K562 (cell line): ENCODE results near the gene ANTKMT. TPM values are rescaled to one million over a fixed set of nuclear protein-coding genes. Genes with fewer than 3 reads are reported as not detected.

Source experiments
- ATAC-seq: fragments of 200-7000 bp; cut with Tn5 transposase; 3 replicates; pipeline ENCODE4 v1.9.1; 2020; ENCODE audit warnings: moderate library complexity
- BruUV-seq: library from RNA; stranded (reverse); fragments of 400-500 nt; replicated peaks from 2 replicates; lab custom pipeline; 2021; lab: Mats Ljungman, UMichigan
- CTCF ChIA-PET: fragments of 300-600 bp; formaldehyde crosslinking; extraction: SDS; loops from one replicate; lab custom pipeline; 2021; ENCODE audit warnings: low intra/inter-chr PET ratio; lab: Yijun Ruan, JAX
- POLR2A ChIA-PET: fragments of 300-600, 350-650 bp; sonication (Branson Sonifier 250); formaldehyde crosslinking; extraction: SDS; loops from one replicate; lab custom pipeline; 2021; ENCODE audit warnings: antibody characterized with exemption, inconsistent platforms; lab: Yijun Ruan, JAX
- DNase-seq, 4 experiments: peaks; one replicate each; pipeline versions ENCODE4 v3.0.0 to v3.0.0-alpha.2; 2011 to 2018; ENCODE audit warnings: low spot score in 3 of 4, mixed read lengths in 3 of 4; ENCODE audit errors: extremely low read depth in 1 of 4
- FAIRE-seq: peaks from 2 replicates; lab custom pipeline; 2011; peaks lifted over from hg19 to GRCh38; lab: Jason Lieb, UNC
- H2AFZ ChIP-seq: 2 replicates; pipeline ENCODE4 v1.6.0; 2011; ENCODE audit warnings: low read depth, low read length, control low read depth, inconsistent platforms
- H3K27ac ChIP-seq: fragments of 200-600 bp; 3 replicates; pipeline ENCODE4 v1.8.0; 2011; ENCODE audit warnings: low read depth, mild to moderate bottlenecking, control low read depth, inconsistent platforms, low read length, moderate library complexity, mixed read lengths; ENCODE audit errors: extremely low read depth
- H3K27me3 ChIP-seq, 2 experiments: fragments of 300-600 bp in 1 of 2; 2 replicates in 1 of 2; 3 replicates in 1 of 2; pipeline versions ENCODE4 v1.6.0 to v1.8.0; 2011; ENCODE audit warnings: inconsistent platforms in 2 of 2, low read length in 2 of 2, mild to moderate bottlenecking in 1 of 2, mixed read lengths in 1 of 2, moderate library complexity in 1 of 2; ENCODE audit not compliant: control insufficient read depth in 2 of 2, insufficient read depth in 2 of 2
- H3K36me3 ChIP-seq: fragments of 300-600 bp; 3 replicates; pipeline ENCODE4 v1.8.0; 2011; ENCODE audit warnings: mild to moderate bottlenecking, low read length, inconsistent platforms; ENCODE audit not compliant: control insufficient read depth, insufficient read depth
- H3K4me1 ChIP-seq, 2 experiments: fragments of 200-600 bp in 1 of 2; replicated peaks in 1 of 2; 2 replicates in 1 of 2; 3 replicates in 1 of 2; pipeline versions ENCODE4 v1.5.1 to v1.8.0; 2011; ENCODE audit warnings: inconsistent platforms in 2 of 2, low read length in 2 of 2, mild to moderate bottlenecking in 1 of 2, mixed read lengths in 1 of 2, moderate library complexity in 1 of 2; ENCODE audit not compliant: control insufficient read depth in 2 of 2, insufficient read depth in 2 of 2
- H3K4me2 ChIP-seq: 2 replicates; pipeline ENCODE4 v1.6.1; 2011; ENCODE audit warnings: low read length, control low read depth, inconsistent platforms, mixed read lengths; ENCODE audit not compliant: insufficient read depth
- H3K4me3 ChIP-seq: fragments of 200-600 bp; sonication (generic), shearing (Covaris generic); 2 replicates; pipeline ENCODE4 v1.5.1; 2016; ENCODE audit warnings: control low read depth, inconsistent platforms
- H3K79me2 ChIP-seq: fragments of 200-600 bp; 3 replicates; pipeline ENCODE4 v1.8.0; 2011; ENCODE audit warnings: low read length, inconsistent platforms; ENCODE audit not compliant: control insufficient read depth, insufficient read depth
- H3K9ac ChIP-seq, 2 experiments: 2 replicates each; pipeline versions ENCODE4 v1.6.0 to v1.6.1; 2011; ENCODE audit warnings: low read depth in 2 of 2, low read length in 2 of 2, control low read depth in 1 of 2, inconsistent platforms in 1 of 2, mild to moderate bottlenecking in 1 of 2, mixed read lengths in 1 of 2; ENCODE audit not compliant: insufficient read depth in 1 of 2
- H3K9me1 ChIP-seq: one replicate; pipeline ENCODE4 v1.6.0; 2011; ENCODE audit warnings: inconsistent platforms, mild to moderate bottlenecking, low read length, moderate library complexity; ENCODE audit not compliant: control insufficient read depth, insufficient read depth
- H3K9me3 ChIP-seq: replicated peaks from 2 replicates; pipeline ENCODE4 v1.5.1; 2011; ENCODE audit warnings: low read depth, low read length, inconsistent platforms; ENCODE audit not compliant: control insufficient read depth, insufficient read depth
- H4K20me1 ChIP-seq: replicated peaks from 2 replicates; pipeline ENCODE4 v1.6.1; 2011; ENCODE audit warnings: low read length, inconsistent platforms, mixed read lengths; ENCODE audit not compliant: control insufficient read depth, insufficient read depth
- CCNT2 ChIP-seq: IDR thresholded peaks from 2 replicates; pipeline ENCODE4 v1.6.1; 2011; ENCODE audit warnings: borderline replicate concordance, low read depth, mild to moderate bottlenecking, moderate library complexity, mixed read lengths, low read length; ENCODE audit not compliant: insufficient read length; ENCODE audit errors: extremely low read depth
- EGR1 ChIP-seq: fragments of 450-650 bp; conservative IDR thresholded peaks from 2 replicates; pipeline ENCODE4 v1.6.1; 2017; ENCODE audit warnings: mild to moderate bottlenecking
- WGBS: fragments of 100-300 bp; shearing (Covaris generic); methylation state at CpG from one replicate; pipeline ENCODE4 v1.1.6; 2016; ENCODE audit warnings: low coverage, mixed read lengths; ENCODE audit not compliant: insufficient coverage; ENCODE audit errors: missing lambda C conversion rate; 5-methylcytosine and 5-hydroxymethylcytosine counted together
- in situ Hi-C: fragments of 300-500 bp; cut with MboI; formaldehyde crosslinking; loops from 4 replicates; pipeline ENCODE4 v1.15.0; 2018; ENCODE audit warnings: inconsistent platforms, mixed read lengths
- intact Hi-C: fragments of 100-400 bp; cut with micrococcal nuclease; formaldehyde crosslinking; loops from 2 replicates; pipeline ENCODE4 v1.14.2; 2022
- polyA plus RNA-seq, 8 experiments: library from polyadenylated mRNA; depleted of rRNA in 4 of 8; stranded (reverse) in 5 of 8; unstranded in 3 of 8; fragments of >200 nt; fragmentation: Nextera tagmentation in 2 of 8; fragmentation: Illumina TruSeq in 1 of 8; extraction: Ambion mirVana in 2 of 8; extraction: Trizol in 1 of 8; gene quantifications; 2 replicates each; pipeline versions ENCODE4 v1.2.1 to v1.2.3, GENCODE V29; 2011 to 2014; ENCODE audit warnings: inconsistent platforms in 1 of 8, missing spikeins in 1 of 8
- total RNA-seq, 7 experiments: library from RNA; depleted of rRNA in 6 of 7; stranded (reverse); fragments of >200 nt in 6 of 7; fragmentation: Illumina TruSeq in 2 of 7; extraction: Trizol in 2 of 7; gene quantifications; 2 replicates each; pipeline versions ENCODE4 v1.2.1 to v1.2.3, GENCODE V29; 2011 to 2021; ENCODE audit warnings: low replicate concordance in 1 of 7

ANTKMT gene
- total and polyA plus RNA-seq, 9 of the 15 experiments (the other 6 are each of a cell fraction or from before 2014, with no cell fraction given), result 0.58 to 217 (median 19.1) TPM

DNA sequence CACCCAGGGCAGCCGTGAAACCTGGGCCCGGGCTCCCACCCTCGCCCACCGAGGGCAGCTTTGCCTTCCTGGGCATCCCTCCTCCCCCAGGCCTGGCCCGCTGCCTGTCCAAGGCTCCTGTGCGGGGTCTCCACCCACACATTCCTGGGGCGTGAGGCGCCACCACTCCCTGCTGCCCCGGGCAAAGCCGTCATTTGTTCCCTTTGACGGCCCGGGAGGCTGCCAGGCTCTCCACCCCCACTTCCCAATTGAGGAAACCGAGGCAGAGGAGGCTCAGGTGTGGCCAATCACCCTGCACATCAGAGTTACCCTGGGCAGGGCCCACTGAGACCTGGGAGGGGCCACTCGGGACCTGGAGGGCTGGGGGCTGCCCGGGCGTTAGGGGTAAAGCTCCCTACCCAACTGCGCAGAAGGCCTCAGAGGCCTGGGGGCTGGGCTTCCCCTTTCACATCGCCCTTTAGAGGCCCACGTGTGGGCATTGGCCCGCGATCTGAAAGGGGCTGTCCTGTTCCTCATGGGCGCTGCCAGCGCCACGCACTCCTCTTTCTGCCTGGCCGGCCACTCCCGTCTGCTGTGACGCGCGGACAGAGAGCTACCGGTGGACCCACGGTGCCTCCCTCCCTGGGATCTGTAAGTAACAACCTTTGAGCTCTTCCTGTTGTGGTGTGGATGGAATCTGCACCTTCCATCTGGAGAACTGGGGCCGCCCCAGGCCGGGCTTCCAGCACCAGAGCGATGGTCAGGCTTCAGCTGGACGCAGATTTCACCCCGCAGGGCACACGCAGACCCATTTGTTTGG is 39.8 kb downstream of the ANTKMT start, which contains the start of gene MSLN:
TSS of gene MSLN (plus strand) at position 190 of the 799 bp plus-strand sequence. CDS start 1,947 bp downstream, outside the sequence.
- Histone ChIP-seq H3K79me2 (no peaks in the 10 kb centered on the region), H3K36me3 (no peaks in the 10 kb centered on the region), H3K27ac (no peak within 1 kb of the TSS), H3K9me1 (no peaks in the 10 kb centered on the region), H3K27me3 (peaks cover 0 to 6% of the 10 kb centered on the region in 2 experiments; a peak in 1 of 5 replicates), H3K9ac (peak within 1 kb of the TSS in 1 of 2 experiments; percentile 81; a peak in 2 of 4 replicates), H4K20me1 (no peaks in the 10 kb centered on the region)
- in situ Hi-C loops, result no loop called here
- no peak for ATAC-seq
- no TSS peak for BruUV-seq
- WGBS, result 46% methylated on average over 30 of the region's 37 CpGs
- TF ChIP-seq EGR1 (0 out of 2 replicates have a peak, but pooled peaks have one; percentile 7), CCNT2 (no peak)
- TF ChIP-seq, all 486 proteins: peak for 1
- Histone ChIP-seq H3K9me3 (no peaks in the 10 kb centered on the region), H3K4me3 (no peak within 1 kb of the TSS), H2AFZ (no peak within 1 kb of the TSS), H3K4me1 (peaks cover 2 to 63% of the 10 kb centered on the region in 2 experiments; a peak in 4 of 5 replicates), H3K4me2 (no peak within 1 kb of the TSS)
- intact Hi-C loops, result no loop called here
- DNase-seq (no peak), FAIRE-seq (no peak)
- POLR2A ChIA-PET, result interaction anchor here (0.6 to 2.1 kb wide), 6 partner anchors 10 to 463 kb away, joined by 3 to 4 read pairs (median 3); no protein-coding TSS in a partner anchor
- CTCF ChIA-PET, result no interaction called here
